HepG2 (cell line): ENCODE measurements around the gene TNS1.

Experiments
- HDAC6 ChIP-seq: fragments of 200-600 bp; sonication (generic); IDR thresholded peaks from 2 replicates; pipeline ENCODE4 v1.7.0; 2017; ENCODE audit warnings: mild to moderate bottlenecking, antibody characterized with exemption, low read length, low read depth
- NFATC3 ChIP-seq: sonication (generic); formaldehyde crosslinking; IDR thresholded peaks from 2 replicates; pipeline ENCODE4 v1.5.1; 2020; ENCODE audit warnings: mild to moderate bottlenecking, missing genetic modification reagents
- SP2 ChIP-seq: sonication (generic); formaldehyde crosslinking; IDR thresholded peaks from 2 replicates; pipeline ENCODE4 v1.5.1; 2020; ENCODE audit warnings: mild to moderate bottlenecking, missing genetic modification reagents
- TRIM22 ChIP-seq: fragments of 450-650 bp; IDR thresholded peaks from 2 replicates; pipeline ENCODE4 v1.6.1; 2017
- ZNF563 ChIP-seq: sonication (generic); formaldehyde crosslinking; IDR thresholded peaks from 2 replicates; pipeline ENCODE4 v1.8.0; 2022; ENCODE audit warnings: mild to moderate bottlenecking, moderate library complexity, missing genetic modification reagents
- TF ChIP-seq, protein P1 (sequence below): sonication (generic); formaldehyde crosslinking; IDR thresholded peaks from 2 replicates; pipeline ENCODE4 v1.4.0; 2020; ENCODE audit warnings: missing genetic modification reagents, borderline replicate concordance
- TF ChIP-seq, protein P2 (sequence below): sonication (generic); formaldehyde crosslinking; IDR thresholded peaks from 2 replicates; pipeline ENCODE4 v1.4.0; 2020; ENCODE audit warnings: missing genetic modification reagents

DNA sequence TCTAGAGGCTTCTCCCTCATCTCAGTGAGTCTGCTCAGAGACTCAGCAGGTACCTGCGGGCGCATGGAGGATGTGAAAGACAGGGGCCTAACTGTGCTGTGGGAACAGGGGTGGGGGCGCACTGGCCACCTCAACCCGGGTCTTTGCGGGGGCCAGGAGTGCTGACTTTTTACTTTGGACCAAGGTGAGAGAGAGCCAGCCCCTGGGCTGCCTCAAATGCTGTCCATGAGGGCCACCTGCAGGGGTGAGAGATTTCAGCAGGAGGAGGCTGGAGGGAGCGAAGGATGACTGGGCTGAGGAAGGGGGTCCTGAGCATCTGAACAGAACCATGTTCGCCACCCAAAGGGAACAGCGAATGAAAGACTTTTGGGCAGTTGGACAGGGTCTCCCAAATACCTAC, 129.4 kb downstream of the TNS1 start:
- no peak for TF ChIP-seq SP2 (CRISPR knock-in tag)
- TF ChIP-seq, protein P1, sequence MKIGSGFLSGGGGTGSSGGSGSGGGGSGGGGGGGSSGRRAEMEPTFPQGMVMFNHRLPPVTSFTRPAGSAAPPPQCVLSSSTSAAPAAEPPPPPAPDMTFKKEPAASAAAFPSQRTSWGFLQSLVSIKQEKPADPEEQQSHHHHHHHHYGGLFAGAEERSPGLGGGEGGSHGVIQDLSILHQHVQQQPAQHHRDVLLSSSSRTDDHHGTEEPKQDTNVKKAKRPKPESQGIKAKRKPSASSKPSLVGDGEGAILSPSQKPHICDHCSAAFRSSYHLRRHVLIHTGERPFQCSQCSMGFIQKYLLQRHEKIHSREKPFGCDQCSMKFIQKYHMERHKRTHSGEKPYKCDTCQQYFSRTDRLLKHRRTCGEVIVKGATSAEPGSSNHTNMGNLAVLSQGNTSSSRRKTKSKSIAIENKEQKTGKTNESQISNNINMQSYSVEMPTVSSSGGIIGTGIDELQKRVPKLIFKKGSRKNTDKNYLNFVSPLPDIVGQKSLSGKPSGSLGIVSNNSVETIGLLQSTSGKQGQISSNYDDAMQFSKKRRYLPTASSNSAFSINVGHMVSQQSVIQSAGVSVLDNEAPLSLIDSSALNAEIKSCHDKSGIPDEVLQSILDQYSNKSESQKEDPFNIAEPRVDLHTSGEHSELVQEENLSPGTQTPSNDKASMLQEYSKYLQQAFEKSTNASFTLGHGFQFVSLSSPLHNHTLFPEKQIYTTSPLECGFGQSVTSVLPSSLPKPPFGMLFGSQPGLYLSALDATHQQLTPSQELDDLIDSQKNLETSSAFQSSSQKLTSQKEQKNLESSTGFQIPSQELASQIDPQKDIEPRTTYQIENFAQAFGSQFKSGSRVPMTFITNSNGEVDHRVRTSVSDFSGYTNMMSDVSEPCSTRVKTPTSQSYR (CRISPR knock-in tag), result no peak
- TF ChIP-seq, protein P2, sequence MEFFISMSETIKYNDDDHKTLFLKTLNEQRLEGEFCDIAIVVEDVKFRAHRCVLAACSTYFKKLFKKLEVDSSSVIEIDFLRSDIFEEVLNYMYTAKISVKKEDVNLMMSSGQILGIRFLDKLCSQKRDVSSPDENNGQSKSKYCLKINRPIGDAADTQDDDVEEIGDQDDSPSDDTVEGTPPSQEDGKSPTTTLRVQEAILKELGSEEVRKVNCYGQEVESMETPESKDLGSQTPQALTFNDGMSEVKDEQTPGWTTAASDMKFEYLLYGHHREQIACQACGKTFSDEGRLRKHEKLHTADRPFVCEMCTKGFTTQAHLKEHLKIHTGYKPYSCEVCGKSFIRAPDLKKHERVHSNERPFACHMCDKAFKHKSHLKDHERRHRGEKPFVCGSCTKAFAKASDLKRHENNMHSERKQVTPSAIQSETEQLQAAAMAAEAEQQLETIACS, result no peak
- no peak for TF ChIP-seq NFATC3 (CRISPR knock-in tag)
- no peak for TF ChIP-seq ZNF563
- no peak for TF ChIP-seq TRIM22
- no peak for TF ChIP-seq HDAC6
